Measurements from ENCODE around the gene RILPL1.
A peak's percentile ranks its signal among the peaks of the same experiment; 100 is the strongest.
"Not testable (repeated sequence)": the region's sequence is repeated elsewhere in the genome, so short reads cannot be mapped to it uniquely, and the experiment has no call there.

RILPL1 gene

DNA sequence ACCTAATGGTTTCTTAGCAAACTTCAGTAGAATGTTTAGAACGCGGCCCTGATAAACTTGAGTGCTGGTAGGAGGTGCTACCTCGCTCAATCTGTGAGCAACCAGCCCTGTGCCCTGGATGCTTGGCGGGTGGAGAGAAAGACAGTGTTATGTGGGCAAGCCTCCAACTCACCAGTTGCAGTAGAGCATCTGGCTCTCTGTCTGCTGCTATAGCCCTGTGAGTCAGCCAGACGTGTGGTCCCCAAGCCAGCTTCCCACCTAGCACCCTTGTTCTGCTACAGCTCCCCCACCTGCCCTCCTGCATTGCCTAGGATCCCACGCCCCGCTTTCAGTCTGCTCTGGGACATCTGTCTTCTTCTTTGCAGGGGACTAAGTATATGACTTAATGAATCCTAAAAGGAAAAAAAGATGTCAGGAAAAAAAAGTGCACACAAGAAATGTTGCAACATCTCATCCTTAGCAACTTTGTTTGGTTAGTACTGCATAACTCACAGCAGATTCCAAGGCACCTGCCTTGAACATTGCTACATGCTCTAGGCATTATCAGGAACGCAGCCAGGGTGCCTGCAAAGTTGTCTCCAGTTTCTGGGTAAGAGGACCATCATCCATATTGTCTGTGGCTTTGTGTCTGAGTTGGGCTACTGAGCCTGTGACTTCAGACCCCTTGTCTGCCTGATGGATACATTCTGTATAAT is 62.0 kb downstream of the RILPL1 start:
- DNase-seq (ENCODE audit: low read depth in 1 of 2, low spot score in 1 of 2): no peak

DNA sequence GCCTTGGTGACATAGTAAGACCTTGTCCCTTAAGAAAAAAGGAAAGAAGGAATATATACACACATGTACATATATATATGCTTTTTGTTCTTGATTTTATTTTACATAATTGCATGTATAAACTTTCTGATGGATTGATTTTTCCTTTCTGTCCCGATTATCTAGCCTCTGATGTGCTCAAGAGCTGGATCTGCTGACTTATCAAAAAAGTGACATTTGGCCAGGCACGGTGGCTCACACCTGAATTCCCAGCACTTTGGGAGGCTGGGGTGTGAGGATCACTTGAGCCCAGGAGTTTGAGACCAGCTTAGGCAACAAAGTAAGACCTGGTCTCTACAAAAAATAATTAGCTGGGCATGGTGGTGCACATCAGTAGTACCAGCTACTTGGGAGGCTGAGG is 63.5 kb downstream of the RILPL1 start:
- DNase-seq (ENCODE audit: low read depth in 1 of 2, low spot score in 1 of 2): no peak

DNA sequence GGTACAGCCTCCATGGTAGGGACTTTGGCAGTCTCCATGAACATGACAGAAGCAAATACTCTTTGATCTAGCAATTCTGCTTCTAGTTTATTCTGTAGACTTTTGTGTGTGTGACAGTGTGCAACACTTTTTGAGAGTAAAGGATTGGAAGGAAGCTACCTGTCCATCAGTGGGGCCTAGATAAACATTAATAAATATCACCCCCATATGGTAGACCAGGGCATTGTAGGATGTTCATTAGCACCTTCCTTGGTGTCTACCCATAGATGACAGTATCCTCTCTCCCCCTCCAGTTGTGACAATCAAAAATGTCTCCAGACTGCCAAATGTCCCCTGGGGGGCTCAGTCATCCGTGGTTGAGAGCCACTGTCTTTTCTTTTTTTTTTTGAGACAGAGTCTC is 64.7 kb downstream of the RILPL1 start:
- no peak for DNase-seq (ENCODE audit: low read depth in 1 of 2, low spot score in 1 of 2)

DNA sequence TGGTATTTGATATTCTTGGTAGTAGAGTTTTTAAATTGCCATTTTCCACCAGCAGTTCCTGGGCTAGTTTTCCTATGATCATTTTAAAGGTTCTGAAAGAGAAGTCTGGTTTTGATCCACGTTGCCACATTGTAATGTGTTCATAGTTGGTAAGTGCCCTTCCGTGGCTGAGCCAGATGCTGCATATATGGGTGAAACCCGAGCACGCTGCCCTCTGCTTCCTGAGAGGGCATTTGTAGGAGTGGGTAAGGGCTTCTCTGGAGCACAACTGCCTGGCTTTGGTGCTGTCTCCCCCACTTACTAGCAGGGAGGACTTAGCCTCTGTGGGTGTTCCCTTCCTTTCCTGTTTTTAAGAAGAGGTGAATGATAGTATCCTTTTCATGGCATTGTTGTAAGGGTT is 68.4 kb downstream of the RILPL1 start:
- DNase-seq (ENCODE audit: low read depth in 1 of 2, low spot score in 1 of 2): no peak

DNA sequence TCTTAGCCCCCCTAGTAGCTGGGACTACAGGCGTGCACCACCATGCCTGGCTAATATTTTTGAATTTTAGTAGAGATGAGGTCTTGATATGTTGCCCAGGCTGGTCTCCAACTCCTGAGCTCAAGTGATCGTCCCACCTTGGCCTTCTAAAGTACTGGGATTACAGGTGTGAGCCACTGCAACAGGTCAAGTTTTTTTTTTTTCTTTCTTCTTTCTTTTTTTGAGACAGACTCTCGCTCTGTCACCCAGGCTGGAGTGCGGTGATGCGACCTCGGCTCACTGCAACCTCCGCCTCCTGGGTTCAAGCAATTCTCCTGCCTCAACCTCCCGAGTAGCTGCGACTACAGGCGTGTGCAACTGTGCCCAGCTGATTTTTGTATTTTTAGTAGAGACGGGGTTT is 70.3 kb downstream of the RILPL1 start:
- not testable (repeated sequence) for DNase-seq (ENCODE audit: low read depth in 1 of 2, low spot score in 1 of 2)

GRCh38 chr12:123457980-123458779 is 75.3 kb downstream of the RILPL1 start, which contains the start of gene SNRNP35:
SNRNP35 (plus strand) TSS chr12:123458139; CDS start chr12:123465541, 7,402 bp downstream.
- DNase-seq (ENCODE audit: low read depth in 1 of 2, low spot score in 1 of 2): peak; percentile 72 to 74

DNA sequence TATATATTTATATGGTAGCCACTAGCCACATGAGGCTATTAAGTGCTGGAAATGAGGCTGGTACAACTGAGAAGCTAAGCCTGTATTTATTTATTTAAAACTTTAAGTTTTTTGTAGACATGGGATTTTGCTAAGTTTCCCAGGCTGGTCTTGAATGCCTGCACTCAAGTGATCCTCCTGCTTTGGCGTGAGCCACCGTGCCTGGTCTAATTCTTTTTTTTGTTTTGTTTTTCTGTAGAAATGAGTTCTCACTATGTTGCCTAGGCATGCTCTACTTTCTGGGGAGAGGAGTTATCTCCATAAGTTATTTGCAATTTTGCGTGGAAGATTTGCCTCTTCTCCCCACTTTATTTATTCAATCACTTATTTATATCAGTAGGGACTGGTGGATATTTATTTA is 80.4 kb downstream of the RILPL1 start:
- DNase-seq (ENCODE audit: low read depth in 1 of 2, low spot score in 1 of 2): no peak

GRCh38 chr12:123452276-123452550 is 81.3 kb downstream of the RILPL1 start:
- not testable (repeated sequence) for DNase-seq (ENCODE audit: low read depth in 1 of 2, low spot score in 1 of 2)

DNA sequence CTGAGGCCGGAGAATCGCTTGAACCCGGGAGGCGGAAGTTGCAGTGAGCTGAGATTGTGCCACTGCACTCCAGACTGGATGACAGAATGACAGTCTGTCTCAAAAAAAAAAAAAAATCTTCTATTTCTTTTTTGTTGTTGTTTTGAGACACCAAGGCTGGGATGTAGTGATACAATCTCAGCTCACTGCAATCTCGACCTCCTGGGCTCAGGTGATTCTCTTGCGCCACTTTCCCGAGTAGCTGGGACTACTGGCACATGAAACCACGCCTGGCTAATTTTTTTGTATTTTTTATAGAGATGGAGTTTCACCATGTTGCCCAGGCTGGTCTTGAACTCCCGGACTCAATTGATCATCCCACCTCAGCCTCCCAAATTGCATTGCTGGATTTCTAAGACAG is 82.9 kb downstream of the RILPL1 start:
- DNase-seq (ENCODE audit: low read depth in 1 of 2, low spot score in 1 of 2): no peak

DNA sequence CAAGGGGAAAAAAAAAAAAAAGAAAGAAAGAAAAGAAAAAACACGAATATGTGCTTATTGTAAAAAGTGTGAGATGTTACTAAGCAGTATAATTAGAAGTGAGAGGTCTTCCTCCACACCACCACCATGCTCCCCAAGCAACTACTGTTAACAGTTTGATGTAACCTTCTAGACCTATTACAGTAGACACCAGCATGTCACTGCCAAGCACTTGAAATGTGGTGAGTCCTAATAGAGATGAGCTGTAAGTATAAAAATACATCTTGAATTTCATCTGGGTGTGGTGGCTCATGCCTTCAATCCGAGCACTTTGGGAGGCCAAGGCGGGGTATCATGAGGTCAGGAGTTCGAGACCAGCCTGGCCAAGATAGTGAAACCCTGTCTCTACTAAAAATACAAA is 83.7 kb downstream of the RILPL1 start:
- DNase-seq (ENCODE audit: low read depth in 1 of 2, low spot score in 1 of 2): no peak

DNA sequence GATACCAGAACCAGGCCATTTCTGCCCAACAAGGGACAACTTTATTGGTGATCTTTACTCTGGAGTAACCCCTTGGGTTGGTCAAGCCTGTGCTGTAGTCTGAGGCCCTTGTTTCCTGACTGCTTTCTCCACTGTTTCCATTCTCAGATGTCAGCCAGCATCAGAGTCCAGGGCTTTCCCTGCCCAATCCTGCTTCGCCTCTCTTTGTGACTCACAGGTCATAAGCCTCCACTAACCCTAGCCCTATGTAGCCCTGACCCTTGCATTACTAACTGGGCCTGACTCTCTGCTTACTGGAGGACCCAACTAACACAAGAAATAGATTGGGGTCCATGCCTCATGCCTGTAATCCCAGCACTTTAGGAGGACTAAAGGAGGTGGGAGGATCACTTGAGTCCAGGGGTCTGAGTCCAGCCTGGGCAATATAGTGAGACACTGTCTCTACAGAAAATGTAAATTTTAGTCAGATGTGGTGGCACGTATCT is 84.2 kb downstream of the RILPL1 start:
- no peak for DNase-seq (ENCODE audit: low read depth in 1 of 2, low spot score in 1 of 2)

- DNase-seq (ENCODE audit: low read depth in 1 of 2, low spot score in 1 of 2): no peak
These were observed 87.2 kb downstream of the RILPL1 start for GRCh38 chr12:123446333-123446713.

DNA sequence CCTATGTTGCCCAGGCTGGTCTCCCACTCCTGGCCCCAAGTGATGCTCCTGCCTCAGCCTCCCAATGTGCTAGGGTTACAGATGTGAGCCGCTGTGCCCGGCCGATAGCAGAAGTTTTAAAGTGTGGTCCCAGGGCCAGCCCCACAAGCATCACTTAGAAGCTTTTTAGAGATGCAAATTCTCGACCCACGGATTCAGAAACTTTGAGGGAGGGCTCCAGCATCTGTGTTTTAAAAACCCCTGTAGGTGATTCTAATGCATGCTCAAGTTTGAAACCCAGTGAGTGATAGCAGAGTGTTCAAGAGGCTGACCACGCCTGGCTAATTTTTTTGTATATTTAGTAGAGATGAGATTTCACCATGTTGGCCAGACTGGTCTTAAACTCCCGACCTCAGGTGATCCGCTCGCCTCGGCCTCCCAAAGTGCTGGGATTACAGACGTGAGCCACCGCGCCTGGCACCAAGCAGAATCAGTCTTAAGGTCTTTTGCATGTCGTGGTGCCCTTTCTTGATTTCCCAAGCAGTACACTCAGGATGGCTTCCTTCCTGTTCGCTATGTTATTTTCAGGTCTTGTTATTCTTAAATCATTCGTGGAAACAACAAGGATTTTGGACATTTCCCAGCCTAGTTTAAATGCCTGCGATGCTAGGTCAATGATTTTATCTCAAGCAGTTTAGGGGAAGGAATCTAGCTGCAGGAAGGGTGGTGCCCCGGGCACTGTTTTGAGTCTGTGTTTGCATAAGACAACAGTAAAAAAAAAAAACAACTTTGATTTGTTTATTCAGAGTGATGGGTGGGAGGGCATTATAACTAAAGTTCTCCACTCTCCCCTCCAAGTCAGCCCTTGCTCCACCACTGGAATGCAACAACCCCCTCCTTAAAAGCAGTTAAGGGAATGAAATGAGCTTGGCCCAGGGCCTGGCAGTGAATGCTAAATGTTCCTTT is 87.9 kb downstream of the RILPL1 start:
- no peak for DNase-seq (ENCODE audit: low read depth in 1 of 2, low spot score in 1 of 2)

- no peak for DNase-seq (ENCODE audit: low read depth in 1 of 2, low spot score in 1 of 2)
These were observed 89.2 kb downstream of the RILPL1 start for GRCh38 chr12:123444092-123445026.

- no peak for DNase-seq (ENCODE audit: low read depth in 1 of 2, low spot score in 1 of 2)
These were observed 90.7 kb downstream of the RILPL1 start for GRCh38 chr12:123442774-123443173.

- no peak for DNase-seq (ENCODE audit: low read depth in 1 of 2, low spot score in 1 of 2)
These were observed 91.9 kb downstream of the RILPL1 start for GRCh38 chr12:123441523-123442164.

- DNase-seq (ENCODE audit: low read depth in 1 of 2, low spot score in 1 of 2): peak; percentile 82 to 87
These were observed 97.2 kb downstream of the RILPL1 start, which contains the start of gene RILPL2 for GRCh38 chr12:123436017-123436964. RILPL2 (minus strand) TSS chr12:123436684; CDS start chr12:123436420, 264 bp downstream.

GRCh38 chr12:123435636-123436016 is 97.9 kb downstream of the RILPL1 start:
- no peak for DNase-seq (ENCODE audit: low read depth in 1 of 2, low spot score in 1 of 2)

DNA sequence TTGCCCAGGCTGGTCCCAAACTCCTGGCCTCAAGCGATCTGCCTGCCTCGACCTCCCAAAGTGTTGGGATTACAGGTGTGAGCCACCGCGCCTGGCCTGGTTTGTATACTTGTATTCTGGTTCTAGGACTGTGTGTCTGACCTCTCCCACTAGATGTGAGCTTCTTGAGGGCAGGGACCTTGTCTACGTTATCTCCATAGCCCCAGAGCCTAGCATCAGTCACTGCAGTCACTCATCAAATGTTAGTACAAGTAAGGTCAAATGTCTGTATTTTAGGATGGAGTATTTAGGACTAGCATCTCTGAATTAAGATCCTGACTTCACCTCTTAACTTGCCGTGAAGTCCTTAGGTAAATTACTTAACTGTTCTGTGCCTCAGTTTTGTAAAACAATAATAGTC is 99.9 kb downstream of the RILPL1 start:
- DNase-seq (ENCODE audit: low read depth in 1 of 2, low spot score in 1 of 2): no peak

All from activated T-helper 1 cell treated with anti-CD3 and anti-CD28 coated beads, Interleukin-2, amount 50 U/mL, for 16 hours (primary cell).